Mesodermal cell (in vitro differentiated cells): ENCODE data around the gene NBAS.

Experiments used
- H3K27ac ChIP-seq: 2 replicates; pipeline ENCODE4 v1.7.0; 2013; ENCODE audit warnings: mild to moderate bottlenecking, low read depth, low read length, moderate library complexity; ENCODE audit not compliant: severe bottlenecking
- H3K36me3 ChIP-seq: 2 replicates; pipeline ENCODE4 v1.7.1; 2013; ENCODE audit warnings: mild to moderate bottlenecking, low read length, moderate library complexity; ENCODE audit not compliant: control insufficient read depth, insufficient read depth
- H3K4me1 ChIP-seq: one replicate; pipeline ENCODE4 v1.7.1; 2013; ENCODE audit warnings: mild to moderate bottlenecking, low read length; ENCODE audit not compliant: insufficient read depth, control insufficient read depth, poor library complexity, severe bottlenecking
- H3K4me3 ChIP-seq: 2 replicates; pipeline ENCODE4 v1.7.0; 2013; ENCODE audit warnings: low read length, control low read depth, mild to moderate bottlenecking; ENCODE audit not compliant: insufficient read depth, poor library complexity, severe bottlenecking; ENCODE audit errors: extremely low read depth
- H3K9me3 ChIP-seq: 2 replicates; pipeline ENCODE4 v1.7.1; 2013; ENCODE audit warnings: mild to moderate bottlenecking, low read length, moderate library complexity; ENCODE audit not compliant: control insufficient read depth
- WGBS, 2 experiments: methylation state at CpG; one replicate each; pipeline ENCODE4 v1.1.5; 2013; ENCODE audit warnings: missing lambda C conversion rate in 2 of 2; ENCODE audit not compliant: insufficient coverage in 2 of 2; 5-methylcytosine and 5-hydroxymethylcytosine counted together

The NBAS gene

DNA sequence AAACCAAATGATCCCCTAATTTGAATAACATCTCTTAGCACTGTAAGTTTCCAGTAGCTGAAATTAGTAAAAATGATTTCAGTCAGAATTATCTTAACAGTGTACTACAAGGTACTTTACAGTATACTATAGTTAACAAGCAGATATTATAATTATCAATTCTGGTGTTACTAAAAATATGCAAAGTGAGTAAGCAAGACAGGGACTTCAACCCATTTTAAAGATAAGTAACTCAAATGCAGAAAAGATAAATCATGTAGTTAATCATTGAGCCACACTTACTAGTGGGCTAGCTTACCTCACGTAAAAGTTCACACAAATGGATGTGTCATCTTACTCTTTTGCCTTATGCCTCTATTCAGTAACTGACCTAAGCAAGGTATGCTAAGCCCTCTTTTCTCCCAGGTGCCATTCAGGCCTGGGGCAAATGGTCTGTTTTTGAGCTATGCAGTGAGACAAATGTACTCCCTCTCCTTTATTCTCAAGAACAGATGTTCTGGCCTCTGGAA is 101.0 kb downstream of the NBAS start:
- Histone ChIP-seq H3K36me3 (peaks cover 29% of the 10 kb centered on the region), H3K4me1 (no peaks in the 10 kb centered on the region), H3K9me3 (no peaks in the 10 kb centered on the region), H3K27ac (no peak overlapping the region), H3K4me3 (no peak overlapping the region)
- WGBS, 2 experiments: 100% methylated on average over 1 of the region's 1 CpG; no CpG with 5 or more reads in 1 of the 2 experiments

DNA sequence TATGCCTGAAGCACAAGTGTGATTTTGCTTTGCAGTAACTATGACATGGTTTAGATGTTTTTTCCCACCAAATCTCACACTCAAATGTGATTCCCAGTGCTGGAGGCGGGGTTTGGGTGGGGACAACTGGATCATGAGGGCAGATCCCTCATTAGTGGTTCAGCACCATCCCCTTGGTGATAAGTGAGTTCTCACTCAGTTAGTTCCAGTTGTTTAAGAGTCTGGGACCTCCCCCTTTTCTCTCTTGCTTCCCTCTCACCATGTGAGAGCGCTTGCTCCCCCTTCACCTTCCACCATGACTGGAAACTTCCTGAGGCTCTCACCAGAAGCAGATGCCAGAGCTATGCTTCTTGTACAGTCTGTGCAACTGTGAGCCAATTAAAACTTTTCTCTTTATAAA is 102.9 kb downstream of the NBAS start:
- 82 to 100% methylated on average over 1 of the region's 2 CpGs for WGBS, 2 experiments
- no peaks in the 10 kb centered on the region for H3K9me3 ChIP-seq
- no peak overlapping the region for H3K4me3 ChIP-seq
- no peaks in the 10 kb centered on the region for H3K4me1 ChIP-seq
- H3K27ac ChIP-seq: no peak overlapping the region
- H3K36me3 ChIP-seq: peaks cover 23% of the 10 kb centered on the region

DNA sequence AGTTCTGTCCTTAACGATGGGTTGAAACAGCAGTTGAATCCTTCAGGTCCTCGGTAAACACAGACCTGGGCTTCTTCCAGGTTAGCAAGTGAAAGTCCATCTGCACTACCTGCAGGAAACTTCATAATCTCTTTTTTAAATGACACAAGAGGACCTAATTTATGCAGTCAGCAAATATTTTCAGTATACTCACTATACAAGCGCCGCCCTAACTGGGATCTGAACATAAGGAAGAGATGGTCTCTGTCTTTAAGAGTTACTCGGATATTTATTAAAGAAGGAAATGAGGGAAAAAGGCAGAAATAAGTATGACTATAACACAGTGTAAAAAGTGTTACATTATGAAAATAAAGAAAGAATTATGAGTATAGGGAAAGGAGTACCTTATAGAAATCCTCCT is 103.3 kb downstream of the NBAS start:
- Histone ChIP-seq H3K27ac (no peak overlapping the region), H3K9me3 (no peaks in the 10 kb centered on the region), H3K4me3 (no peak overlapping the region), H3K4me1 (no peaks in the 10 kb centered on the region), H3K36me3 (peaks cover 27% of the 10 kb centered on the region)
- 79 to 100% methylated on average over 2 of the region's 5 CpGs for WGBS, 2 experiments

DNA sequence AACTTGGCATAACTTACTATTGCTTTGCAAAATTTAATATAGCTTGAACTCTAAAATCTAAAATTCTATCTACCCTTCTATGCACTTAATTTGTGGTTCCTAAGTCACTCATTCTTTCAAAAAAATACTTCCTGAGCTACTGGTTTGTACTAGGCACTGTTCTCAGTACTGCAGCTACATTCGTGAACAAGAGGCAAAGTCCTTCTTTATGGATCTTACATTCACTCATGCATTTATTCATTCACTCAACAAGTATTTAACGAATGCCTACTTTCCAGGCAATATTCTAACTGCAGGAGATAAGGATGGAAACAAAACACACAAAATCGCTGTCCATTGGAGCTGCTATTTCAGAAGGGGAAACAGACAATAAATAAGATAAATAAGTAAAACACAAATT is 104.8 kb downstream of the NBAS start:
- H3K4me3 ChIP-seq: no peak overlapping the region
- 70 to 90% methylated on average over 1 to 2 of the region's 3 CpGs for WGBS, 2 experiments
- H3K27ac ChIP-seq: no peak overlapping the region
- H3K9me3 ChIP-seq: no peaks in the 10 kb centered on the region
- H3K36me3 ChIP-seq: peaks cover 31% of the 10 kb centered on the region
- H3K4me1 ChIP-seq: no peaks in the 10 kb centered on the region

DNA sequence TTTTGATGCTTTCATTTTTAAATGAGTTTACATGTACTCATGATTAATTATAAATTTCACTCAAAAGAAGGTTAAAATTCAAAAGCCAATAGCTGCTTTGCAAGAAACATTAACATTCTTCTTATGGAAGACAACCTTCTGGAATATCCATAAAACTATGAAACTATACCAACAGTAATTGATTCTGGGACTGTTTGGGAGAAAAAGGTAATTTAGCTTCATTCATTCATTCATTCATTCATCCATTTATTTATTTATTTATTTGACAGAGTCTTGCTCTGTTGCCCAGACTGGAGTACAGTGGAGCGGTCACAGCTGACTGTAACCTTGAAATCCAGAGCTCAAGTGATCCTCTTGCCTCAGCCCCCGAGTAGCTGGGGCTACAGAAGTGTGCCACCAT is 110.3 kb downstream of the NBAS start:
- no peak overlapping the region for H3K27ac ChIP-seq
- H3K4me1 ChIP-seq: no peaks in the 10 kb centered on the region
- H3K36me3 ChIP-seq: peaks cover 12% of the 10 kb centered on the region
- H3K4me3 ChIP-seq: no peak overlapping the region
- no peaks in the 10 kb centered on the region for H3K9me3 ChIP-seq
- WGBS, 2 experiments: 100% methylated on average over 2 of the region's 2 CpGs

DNA sequence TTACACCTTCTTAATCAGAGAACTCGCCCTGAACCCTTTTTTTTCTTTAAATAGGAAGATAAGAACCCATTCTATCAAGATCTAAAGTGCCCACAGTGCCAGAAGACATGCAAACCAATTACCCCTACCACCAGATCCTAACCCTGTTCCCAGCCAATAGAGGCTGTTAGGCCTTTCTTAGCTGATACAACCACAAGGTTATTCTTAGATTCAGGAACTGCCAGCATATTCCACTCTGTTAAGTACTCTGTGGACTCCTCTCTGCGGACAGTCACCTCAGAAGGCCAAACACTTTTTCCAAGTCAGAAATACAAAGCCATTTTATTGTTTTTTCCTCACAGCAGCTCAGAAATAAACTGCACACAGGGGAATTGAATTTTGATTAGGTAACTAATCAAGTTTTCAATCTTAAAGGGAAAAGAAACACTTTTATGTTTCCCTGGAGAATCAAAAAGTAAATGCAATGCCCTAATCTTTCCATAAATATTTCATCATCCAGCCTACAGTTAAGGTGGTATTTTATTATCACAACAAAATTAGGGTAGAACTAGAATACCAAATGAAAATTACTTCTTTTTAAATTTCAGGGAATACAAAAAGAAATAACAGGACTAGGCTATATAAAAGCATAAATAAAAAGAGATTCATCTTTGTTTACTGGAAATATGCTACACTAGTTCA is 111.4 kb downstream of the NBAS start:
- no peak overlapping the region for H3K4me3 ChIP-seq
- no peaks in the 10 kb centered on the region for H3K4me1 ChIP-seq
- H3K9me3 ChIP-seq: no peaks in the 10 kb centered on the region
- no peak overlapping the region for H3K27ac ChIP-seq
- H3K36me3 ChIP-seq: peaks cover 12% of the 10 kb centered on the region
- 50 to 80% methylated on average over 1 of the region's 2 CpGs for WGBS, 2 experiments

DNA sequence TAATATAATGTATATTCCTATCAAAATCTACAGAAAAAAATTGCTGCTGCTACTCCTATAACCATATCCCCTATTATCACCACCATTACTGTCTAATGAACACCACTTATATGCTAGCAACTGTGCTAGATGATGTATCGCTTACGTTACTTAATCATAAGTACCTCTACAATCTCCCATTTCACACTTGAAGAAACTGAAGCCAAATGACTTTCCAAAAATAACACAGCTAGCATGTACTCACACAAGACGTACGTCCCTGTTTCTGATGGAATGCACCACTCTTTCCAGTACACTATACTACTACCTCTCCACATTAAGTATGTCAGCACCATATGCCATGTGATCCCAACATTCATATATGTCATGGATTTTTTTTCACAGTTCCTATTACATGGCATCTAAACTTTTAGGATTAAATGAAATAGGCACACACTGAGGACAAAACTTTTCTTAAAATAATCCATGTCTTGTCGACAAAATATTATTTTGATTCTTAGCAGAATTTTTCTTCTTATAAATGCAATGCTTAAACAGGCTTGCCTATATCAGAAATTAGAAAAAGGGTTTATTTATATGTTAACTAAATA is 112.8 kb downstream of the NBAS start:
- no peaks in the 10 kb centered on the region for H3K9me3 ChIP-seq
- WGBS, 2 experiments: 89 to 93% methylated on average over 4 of the region's 5 CpGs
- peaks cover 12% of the 10 kb centered on the region for H3K36me3 ChIP-seq
- H3K4me1 ChIP-seq: no peaks in the 10 kb centered on the region
- no peak overlapping the region for H3K4me3 ChIP-seq
- H3K27ac ChIP-seq: no peak overlapping the region

DNA sequence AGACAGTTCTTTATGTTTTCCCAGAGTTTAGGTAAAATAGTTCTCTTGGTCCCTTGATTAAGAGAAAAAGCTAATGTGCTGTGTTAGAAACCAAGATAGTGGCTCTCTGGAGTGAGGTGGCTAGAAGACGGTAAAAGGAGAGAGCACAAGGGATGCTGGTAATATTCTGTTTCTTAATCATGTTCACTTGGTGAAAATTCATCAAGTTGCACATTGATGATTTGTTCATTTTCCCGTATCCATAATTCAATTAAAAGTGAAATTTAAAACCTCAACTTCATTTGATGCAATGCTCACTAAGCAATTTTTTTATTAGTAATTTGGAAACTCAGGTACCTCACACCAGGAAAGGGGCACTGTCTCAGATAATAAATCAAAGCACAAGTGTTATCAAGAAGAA is 113.8 kb downstream of the NBAS start:
- 72 to 92% methylated on average over 1 to 2 of the region's 2 CpGs for WGBS, 2 experiments
- H3K27ac ChIP-seq: no peak overlapping the region

DNA sequence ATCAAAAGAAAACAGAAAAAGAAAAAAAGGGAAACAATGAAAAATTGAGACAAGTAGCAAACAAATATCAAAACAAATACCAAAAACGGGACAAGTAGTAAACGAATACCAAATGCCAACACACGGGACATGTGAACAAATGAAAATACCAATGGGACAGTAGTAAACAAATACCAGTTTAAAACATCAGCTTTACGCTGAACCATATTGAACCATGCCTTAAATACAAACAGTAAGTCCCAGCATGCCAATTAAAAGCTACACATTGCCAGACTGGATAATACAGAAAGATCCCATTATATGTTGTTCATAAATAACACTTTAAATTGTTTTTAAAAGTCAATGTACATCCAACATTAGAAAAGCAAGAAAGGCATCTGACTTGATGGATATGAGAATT is 114.2 kb downstream of the NBAS start:
- no peaks in the 10 kb centered on the region for H3K9me3 ChIP-seq
- no peak overlapping the region for H3K4me3 ChIP-seq
- WGBS, 2 experiments: no CpG with 5 or more reads among the region's 4 CpGs
- H3K4me1 ChIP-seq: no peaks in the 10 kb centered on the region
- peaks cover 3% of the 10 kb centered on the region for H3K36me3 ChIP-seq
- no peak overlapping the region for H3K27ac ChIP-seq

More for the DNA sequence above, 113.8 kb downstream of the NBAS start:
- Histone ChIP-seq H3K4me3 (no peak overlapping the region), H3K4me1 (no peaks in the 10 kb centered on the region), H3K9me3 (no peaks in the 10 kb centered on the region), H3K36me3 (peaks cover 3% of the 10 kb centered on the region)

DNA sequence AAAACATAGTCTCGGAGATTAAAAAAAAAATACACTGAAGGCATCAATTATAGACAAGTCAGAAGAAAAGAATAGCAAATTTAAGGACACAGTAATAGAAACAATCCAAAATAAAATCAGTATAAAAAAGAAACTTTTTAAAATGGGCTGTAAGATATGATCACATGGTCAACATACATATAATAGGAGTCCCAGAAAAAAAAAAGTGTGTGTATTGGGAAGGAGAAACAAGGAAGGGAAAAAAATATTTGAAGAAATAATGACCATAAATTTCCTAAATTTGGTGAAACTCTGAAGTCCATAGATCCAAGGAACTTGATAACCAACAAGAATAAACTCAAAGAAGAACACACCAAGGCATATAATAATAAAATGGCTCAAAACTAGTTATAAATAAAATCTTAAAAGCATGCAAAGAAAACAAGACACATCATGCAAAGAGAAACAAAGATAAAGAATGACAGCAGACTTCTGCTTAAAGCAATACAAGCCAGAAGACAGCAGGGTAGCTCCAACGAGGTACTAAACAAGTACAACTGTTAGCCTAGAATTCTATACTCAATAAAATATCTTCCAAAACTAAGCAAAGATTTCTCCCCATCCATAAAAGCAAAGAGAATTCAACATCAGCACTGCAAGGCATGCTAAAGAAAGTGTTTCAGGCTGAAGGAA is 115.1 kb downstream of the NBAS start:
- Histone ChIP-seq H3K27ac (no peak overlapping the region), H3K9me3 (no peaks in the 10 kb centered on the region), H3K4me1 (no peaks in the 10 kb centered on the region), H3K4me3 (no peak overlapping the region), H3K36me3 (peaks cover 3% of the 10 kb centered on the region)
- WGBS, 2 experiments: no CpG with 5 or more reads among the region's 2 CpGs
